ENCODE data around the gene SLCO4C1.
"Not testable (repeated sequence)": the region's sequence is repeated elsewhere in the genome, so short reads cannot be mapped to it uniquely, and the experiment has no call there.

SLCO4C1 gene, protein sequence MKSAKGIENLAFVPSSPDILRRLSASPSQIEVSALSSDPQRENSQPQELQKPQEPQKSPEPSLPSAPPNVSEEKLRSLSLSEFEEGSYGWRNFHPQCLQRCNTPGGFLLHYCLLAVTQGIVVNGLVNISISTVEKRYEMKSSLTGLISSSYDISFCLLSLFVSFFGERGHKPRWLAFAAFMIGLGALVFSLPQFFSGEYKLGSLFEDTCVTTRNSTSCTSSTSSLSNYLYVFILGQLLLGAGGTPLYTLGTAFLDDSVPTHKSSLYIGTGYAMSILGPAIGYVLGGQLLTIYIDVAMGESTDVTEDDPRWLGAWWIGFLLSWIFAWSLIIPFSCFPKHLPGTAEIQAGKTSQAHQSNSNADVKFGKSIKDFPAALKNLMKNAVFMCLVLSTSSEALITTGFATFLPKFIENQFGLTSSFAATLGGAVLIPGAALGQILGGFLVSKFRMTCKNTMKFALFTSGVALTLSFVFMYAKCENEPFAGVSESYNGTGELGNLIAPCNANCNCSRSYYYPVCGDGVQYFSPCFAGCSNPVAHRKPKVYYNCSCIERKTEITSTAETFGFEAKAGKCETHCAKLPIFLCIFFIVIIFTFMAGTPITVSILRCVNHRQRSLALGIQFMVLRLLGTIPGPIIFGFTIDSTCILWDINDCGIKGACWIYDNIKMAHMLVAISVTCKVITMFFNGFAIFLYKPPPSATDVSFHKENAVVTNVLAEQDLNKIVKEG

DNA sequence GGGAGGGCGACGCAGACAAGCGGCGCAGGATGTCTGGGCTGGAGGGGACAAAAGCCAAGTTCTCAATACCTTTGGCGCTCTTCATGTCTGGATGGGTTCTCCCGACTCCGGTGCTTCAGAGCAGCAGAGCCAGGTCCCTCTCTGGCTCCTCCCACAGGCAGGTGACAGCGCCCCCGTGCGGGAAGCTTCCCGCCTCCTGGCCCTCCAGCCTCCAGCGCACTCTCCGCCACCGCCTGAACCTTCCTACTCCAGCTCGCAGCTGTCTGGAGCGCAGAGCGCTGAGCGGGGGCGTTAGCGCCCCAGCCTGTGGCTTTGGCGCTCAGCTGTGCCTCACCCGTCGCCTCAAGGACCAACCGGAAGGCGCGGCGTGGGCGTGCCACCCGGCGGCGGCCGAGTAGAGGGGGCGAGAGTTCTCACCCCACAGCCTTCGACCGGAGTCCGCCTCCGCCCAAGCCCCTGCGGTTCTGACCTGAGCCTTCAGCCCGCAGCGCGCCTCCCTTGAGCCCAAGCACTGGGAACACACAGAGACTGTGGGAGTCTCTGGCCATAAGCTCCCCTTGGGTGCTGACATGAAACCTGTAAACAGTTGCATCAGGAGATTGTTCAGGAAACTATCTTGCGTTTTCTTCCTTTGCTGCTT is at the start of gene SLCO4C1:
TSS of gene SLCO4C1 (minus strand) at position 107 of the 640 bp plus-strand sequence. CDS start at position 85, 22 bp downstream.
- Histone ChIP-seq H3F3A (ENCODE audit: insufficient read depth) (no peaks in the 10 kb centered on the region), H2AFZ (ENCODE audit: low read depth, low read length, severe bottlenecking) (no peak within 1 kb of the TSS), H3K4me2 (ENCODE audit: low read depth, low read length, poor library complexity, severe bottlenecking) (no peak within 1 kb of the TSS), H3K9me3 (ENCODE audit: insufficient read depth, low read length) (no peaks in the 10 kb centered on the region), H3K79me2 (ENCODE audit: insufficient read depth, low read length) (no peaks in the 10 kb centered on the region), H3K36me3 (ENCODE audit: low read length) (no peaks in the 10 kb centered on the region), H3K4me3 (ENCODE audit: insufficient read depth, low read length, poor library complexity, severe bottlenecking) (no peak within 1 kb of the TSS), H3K27ac (ENCODE audit: low read depth, low read length) (no peak within 1 kb of the TSS), H4K20me1 (ENCODE audit: low read depth, low read length) (no peaks in the 10 kb centered on the region), H3K27me3 (ENCODE audit: low read length) (no peaks in the 10 kb centered on the region), H3K9me2 (replicated peaks; ENCODE audit: insufficient read depth, low read length) (no peaks in the 10 kb centered on the region), H3K9ac (ENCODE audit: low read length) (no peak within 1 kb of the TSS)
- TF ChIP-seq, protein P1, sequence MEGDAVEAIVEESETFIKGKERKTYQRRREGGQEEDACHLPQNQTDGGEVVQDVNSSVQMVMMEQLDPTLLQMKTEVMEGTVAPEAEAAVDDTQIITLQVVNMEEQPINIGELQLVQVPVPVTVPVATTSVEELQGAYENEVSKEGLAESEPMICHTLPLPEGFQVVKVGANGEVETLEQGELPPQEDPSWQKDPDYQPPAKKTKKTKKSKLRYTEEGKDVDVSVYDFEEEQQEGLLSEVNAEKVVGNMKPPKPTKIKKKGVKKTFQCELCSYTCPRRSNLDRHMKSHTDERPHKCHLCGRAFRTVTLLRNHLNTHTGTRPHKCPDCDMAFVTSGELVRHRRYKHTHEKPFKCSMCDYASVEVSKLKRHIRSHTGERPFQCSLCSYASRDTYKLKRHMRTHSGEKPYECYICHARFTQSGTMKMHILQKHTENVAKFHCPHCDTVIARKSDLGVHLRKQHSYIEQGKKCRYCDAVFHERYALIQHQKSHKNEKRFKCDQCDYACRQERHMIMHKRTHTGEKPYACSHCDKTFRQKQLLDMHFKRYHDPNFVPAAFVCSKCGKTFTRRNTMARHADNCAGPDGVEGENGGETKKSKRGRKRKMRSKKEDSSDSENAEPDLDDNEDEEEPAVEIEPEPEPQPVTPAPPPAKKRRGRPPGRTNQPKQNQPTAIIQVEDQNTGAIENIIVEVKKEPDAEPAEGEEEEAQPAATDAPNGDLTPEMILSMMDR (IDR thresholded peaks at IDR 0.05; ENCODE audit: insufficient read depth, low read length, poor library complexity, severe bottlenecking) = no peak
- TF ChIP-seq EZH2phosphoT487 (conservative IDR thresholded peaks at IDR 0.05; ENCODE audit: low read length) = no peak

DNA sequence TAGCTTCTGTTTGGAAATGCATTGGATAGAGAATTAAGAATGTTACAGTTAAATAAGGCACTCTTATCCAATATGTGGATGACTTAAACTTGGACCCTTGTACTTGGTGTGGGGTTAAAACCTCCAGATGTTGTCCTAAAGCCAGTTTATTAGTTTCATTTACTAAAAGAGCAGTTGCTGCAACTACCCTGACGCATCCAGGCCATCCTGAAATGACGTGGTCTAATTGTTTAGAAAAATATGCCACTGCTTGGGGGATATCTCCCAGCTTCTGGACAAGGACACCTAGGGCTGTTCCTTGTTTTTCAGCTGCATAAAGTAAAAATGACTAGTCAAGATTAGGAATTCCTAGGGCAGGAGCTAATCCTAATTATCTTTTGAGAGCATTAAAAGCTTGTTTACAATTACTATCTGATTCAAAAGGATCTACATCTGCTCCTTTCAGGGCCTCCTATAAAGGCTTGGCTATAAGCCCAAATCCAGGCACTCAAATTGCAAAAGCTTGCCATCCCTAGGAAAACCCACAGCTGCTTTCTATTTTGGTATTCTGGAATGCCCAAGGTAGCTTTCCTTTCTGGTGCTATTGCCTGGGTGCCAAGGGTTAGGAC is 45.7 kb upstream of the SLCO4C1 start:
- no peak overlapping the region for H3K27ac ChIP-seq (ENCODE audit: low read depth, low read length)

DNA sequence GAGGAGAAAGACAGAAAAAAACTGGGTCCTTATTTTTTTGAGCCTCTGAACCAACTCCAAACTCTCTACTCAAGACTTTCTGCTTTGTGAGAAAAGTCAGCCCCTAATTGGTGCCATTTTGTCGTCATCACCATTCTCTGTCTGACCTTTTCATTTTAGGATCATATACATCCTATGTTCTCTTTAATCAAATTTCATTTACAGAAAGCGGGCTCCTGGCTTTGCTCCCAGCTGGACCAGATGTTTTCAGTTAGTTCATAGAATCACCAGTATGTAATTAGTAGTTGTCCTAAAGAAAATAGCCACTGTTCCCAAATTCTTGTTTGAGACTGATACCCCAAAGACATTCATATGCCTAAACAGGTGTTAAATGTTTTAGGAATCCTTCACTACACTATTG is 28.6 kb upstream of the SLCO4C1 start:
- Histone ChIP-seq H3K9me2 (replicated peaks; ENCODE audit: insufficient read depth, low read length) (no peaks in the 10 kb centered on the region), H3K79me2 (ENCODE audit: insufficient read depth, low read length) (no peaks in the 10 kb centered on the region), H3K27me3 (ENCODE audit: low read length) (no peaks in the 10 kb centered on the region), H3F3A (ENCODE audit: insufficient read depth) (no peaks in the 10 kb centered on the region), H4K20me1 (ENCODE audit: low read depth, low read length) (no peaks in the 10 kb centered on the region), H3K4me2 (ENCODE audit: low read depth, low read length, poor library complexity, severe bottlenecking) (no peak overlapping the region), H3K4me3 (ENCODE audit: insufficient read depth, low read length, poor library complexity, severe bottlenecking) (no peak overlapping the region), H3K36me3 (ENCODE audit: low read length) (no peaks in the 10 kb centered on the region), H3K27ac (ENCODE audit: low read depth, low read length) (no peak overlapping the region), H3K9me3 (ENCODE audit: insufficient read depth, low read length) (no peaks in the 10 kb centered on the region), H2AFZ (ENCODE audit: low read depth, low read length, severe bottlenecking) (no peak overlapping the region), H3K9ac (ENCODE audit: low read length) (no peak overlapping the region)
- no peak for TF ChIP-seq EZH2phosphoT487 (conservative IDR thresholded peaks at IDR 0.05; ENCODE audit: low read length)
- TF ChIP-seq, protein P1 (IDR thresholded peaks at IDR 0.05; ENCODE audit: insufficient read depth, low read length, poor library complexity, severe bottlenecking) = no peak

More for the DNA sequence above, 45.7 kb upstream of the SLCO4C1 start:
- Histone ChIP-seq H3K4me2 (ENCODE audit: low read depth, low read length, poor library complexity, severe bottlenecking) (no peak overlapping the region), H3K79me2 (ENCODE audit: insufficient read depth, low read length) (no peaks in the 10 kb centered on the region), H3K27me3 (ENCODE audit: low read length) (no peaks in the 10 kb centered on the region), H4K20me1 (ENCODE audit: low read depth, low read length) (no peaks in the 10 kb centered on the region), H3K9me2 (replicated peaks; ENCODE audit: insufficient read depth, low read length) (no peaks in the 10 kb centered on the region; the same call in 1 of the 2 replicates), H3K9me3 (ENCODE audit: insufficient read depth, low read length) (no peaks in the 10 kb centered on the region), H3K4me3 (ENCODE audit: insufficient read depth, low read length, poor library complexity, severe bottlenecking) (no peak overlapping the region), H3K36me3 (ENCODE audit: low read length) (no peaks in the 10 kb centered on the region), H3K9ac (ENCODE audit: low read length) (no peak overlapping the region), H2AFZ (ENCODE audit: low read depth, low read length, severe bottlenecking) (no peak overlapping the region), H3F3A (ENCODE audit: insufficient read depth) (no peaks in the 10 kb centered on the region)
- no peak for TF ChIP-seq EZH2phosphoT487 (conservative IDR thresholded peaks at IDR 0.05; ENCODE audit: low read length)
- TF ChIP-seq, protein P1 (IDR thresholded peaks at IDR 0.05; ENCODE audit: insufficient read depth, low read length, poor library complexity, severe bottlenecking) = no peak

DNA sequence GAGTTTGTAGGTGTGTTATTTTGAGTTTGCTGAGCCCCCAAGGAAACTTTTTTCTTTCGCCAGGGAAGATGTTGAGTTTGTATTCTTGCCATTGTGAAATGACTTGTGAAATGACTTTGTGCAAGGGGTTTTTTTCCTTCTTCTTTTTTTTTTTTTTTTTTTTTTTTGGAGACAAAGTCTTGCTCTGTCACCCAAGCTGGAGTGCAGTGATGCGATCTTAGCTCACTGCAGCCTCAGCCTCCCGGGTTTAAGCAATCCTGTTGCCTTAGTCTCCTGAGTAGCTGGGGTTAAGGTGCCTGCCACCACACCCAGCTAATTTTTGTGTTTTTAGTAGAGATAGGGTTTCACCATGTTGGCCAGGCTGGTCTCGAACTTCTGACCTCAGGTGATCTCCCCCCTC is 22.7 kb upstream of the SLCO4C1 start:
- H3K4me2 ChIP-seq (ENCODE audit: low read depth, low read length, poor library complexity, severe bottlenecking); H3K27ac ChIP-seq (ENCODE audit: low read depth, low read length); H3K4me3 ChIP-seq (ENCODE audit: insufficient read depth, low read length, poor library complexity, severe bottlenecking); H4K20me1 ChIP-seq (ENCODE audit: low read depth, low read length); H2AFZ ChIP-seq (ENCODE audit: low read depth, low read length, severe bottlenecking); H3K27me3 ChIP-seq (ENCODE audit: low read length); H3K9ac ChIP-seq (ENCODE audit: low read length); H3K36me3 ChIP-seq (ENCODE audit: low read length); H3K79me2 ChIP-seq (ENCODE audit: insufficient read depth, low read length); H3K9me3 ChIP-seq (ENCODE audit: insufficient read depth, low read length); H3F3A ChIP-seq (ENCODE audit: insufficient read depth); H3K9me2 ChIP-seq (replicated peaks; ENCODE audit: insufficient read depth, low read length): not testable (repeated sequence)

Measured in SU-DHL-6 (cell line).